ENCODE data around the gene KIF1B.

KIF1B gene

DNA sequence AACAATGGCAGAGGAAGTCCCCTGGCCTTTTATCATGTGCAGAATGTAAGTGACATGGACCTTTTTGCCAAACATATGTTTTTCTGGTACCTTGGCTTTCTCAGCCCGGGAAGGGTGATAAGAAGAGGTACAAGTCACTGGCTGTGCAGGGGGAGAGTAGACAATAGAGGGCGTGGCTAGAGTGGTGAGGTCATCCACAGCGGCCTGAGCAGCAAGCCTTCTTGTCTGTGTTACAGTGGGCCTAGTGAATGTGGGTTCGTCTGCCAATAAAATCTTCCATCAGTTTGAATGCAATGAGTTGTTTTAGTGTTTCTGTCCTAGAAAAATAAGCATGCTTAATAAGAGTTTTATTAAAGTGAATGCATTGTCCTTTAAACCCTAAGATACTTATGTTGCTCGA, 129.4 kb downstream of the KIF1B start:
- DNase-seq, result no peak

DNA sequence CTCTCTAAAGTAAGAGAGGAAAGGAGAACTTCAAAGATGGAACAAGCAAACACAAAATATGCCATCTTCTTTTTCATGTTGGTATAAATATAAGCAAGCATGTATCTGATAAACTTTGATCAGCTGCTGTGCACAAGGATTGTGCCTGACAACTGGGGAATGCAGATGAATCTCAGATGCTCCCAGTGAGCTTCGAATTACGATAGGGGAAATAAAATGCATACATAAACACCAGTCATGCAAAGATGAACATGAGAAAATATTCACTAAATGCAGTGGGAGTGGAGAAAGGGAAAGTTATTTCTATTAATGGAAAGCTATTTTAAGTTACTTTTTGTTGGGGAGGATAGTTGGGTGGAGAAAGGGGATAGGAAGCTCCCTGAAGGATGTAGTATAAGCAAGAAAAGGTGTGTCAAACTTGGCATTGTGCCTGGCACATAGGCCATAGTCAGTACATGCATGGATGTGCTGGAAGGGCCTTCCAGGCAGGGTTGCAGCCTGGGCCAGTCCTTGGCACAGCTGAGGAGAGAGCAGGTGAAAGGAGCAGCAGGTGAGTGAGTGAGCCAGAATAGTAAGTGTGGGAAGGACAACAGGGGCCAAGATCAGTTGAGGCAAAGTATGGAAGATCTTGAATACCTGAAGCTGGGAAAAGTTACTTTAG, 130.7 kb downstream of the KIF1B start:
- DNase-seq, result no peak

DNA sequence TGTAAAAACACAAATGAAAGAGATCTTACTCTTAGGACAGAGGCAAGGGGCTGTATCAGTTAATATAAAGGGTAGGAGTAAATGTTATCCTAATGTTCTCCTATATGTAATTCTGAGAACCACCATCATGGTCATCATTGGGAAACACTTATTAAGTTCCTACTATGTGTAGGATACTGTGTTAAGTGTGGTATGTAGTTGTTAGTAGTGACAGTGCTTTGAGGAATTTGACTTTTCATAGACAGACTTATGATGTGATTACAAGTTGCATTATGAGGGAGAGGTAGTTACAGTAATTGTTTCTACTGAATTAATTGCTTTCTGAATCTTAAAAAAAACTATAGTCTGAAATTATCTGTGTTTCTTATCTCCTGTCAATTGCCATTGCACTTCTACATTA, 136.7 kb downstream of the KIF1B start:
- DNase-seq, result no peak

DNA sequence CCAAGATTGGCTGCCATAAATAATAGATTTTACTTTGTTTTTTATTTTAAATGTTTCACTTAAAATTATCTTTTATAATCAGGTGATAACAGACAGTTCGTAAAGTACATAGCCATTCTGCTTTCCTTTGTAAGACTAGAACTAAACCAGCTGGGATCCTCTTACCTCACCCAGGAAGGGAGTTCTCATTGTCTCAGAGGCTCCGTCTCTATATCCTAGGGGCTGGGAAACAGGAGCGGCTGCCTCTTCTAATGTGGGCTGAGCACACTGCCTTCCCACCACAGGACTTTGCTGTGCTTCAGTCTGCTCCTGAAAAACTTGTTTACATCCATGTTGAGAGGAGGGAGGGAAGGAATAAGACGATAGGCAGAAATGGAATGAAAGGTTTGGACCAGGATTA, 142.9 kb downstream of the KIF1B start:
- DNase-seq, result no peak

DNA sequence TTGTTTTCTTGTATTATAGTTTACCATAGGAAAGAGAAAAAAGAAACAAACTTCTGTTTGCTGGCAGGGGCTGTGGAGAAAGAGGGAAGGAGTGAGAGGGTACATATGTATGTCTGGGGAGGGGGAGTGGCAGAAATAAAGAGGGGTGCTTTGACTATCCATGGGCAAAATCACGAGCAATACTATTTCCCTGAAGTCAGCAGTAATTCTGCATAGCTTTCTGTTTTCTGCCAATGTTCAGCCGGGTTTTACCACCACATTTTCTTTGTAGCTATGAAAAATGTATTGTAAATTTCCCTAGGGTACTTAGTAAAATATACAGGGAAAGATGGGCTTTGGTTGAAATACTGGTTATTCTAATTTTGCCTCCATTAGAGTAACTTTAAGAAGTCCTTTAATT, 143.3 kb downstream of the KIF1B start:
- DNase-seq, result no peak

DNA sequence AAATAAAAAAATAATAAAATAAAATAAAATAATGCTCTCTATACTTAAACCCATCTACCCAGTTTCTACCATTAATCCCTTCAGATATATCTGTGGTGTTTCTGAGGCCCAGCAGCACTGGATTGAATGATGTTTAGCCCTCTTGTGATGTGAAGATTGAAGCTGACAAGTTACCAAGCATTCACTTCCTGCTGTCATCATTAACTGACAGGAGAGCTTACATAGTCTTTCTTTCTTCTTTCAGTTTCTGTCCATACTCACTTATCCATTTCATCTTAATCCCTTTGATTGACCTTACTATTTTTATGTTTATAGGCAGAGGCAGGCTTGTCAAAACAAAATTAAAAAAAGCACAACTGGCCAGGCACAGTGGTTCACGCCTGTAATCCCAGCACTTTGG, 149.7 kb downstream of the KIF1B start:
- DNase-seq, result no peak

DNA sequence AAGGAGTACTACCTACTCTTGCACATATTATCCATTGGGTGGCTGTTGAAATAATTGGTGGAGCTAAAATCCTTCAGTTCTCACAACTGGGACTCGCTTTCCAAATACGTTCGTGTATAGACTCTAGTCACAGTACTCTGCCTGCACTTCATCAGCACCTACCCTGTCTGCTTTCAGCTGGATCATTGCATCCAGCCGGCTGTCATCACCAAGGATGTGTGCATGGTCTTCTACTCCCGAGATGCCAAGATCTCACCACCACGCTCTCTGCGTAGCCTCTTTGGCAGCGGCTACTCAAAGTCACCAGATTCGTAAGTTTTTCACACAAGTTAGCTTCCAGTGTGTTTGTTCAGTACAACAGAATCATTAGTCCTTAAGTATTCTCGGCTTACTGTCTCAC, 151.1 kb downstream of the KIF1B start:
- no peak for DNase-seq

DNA sequence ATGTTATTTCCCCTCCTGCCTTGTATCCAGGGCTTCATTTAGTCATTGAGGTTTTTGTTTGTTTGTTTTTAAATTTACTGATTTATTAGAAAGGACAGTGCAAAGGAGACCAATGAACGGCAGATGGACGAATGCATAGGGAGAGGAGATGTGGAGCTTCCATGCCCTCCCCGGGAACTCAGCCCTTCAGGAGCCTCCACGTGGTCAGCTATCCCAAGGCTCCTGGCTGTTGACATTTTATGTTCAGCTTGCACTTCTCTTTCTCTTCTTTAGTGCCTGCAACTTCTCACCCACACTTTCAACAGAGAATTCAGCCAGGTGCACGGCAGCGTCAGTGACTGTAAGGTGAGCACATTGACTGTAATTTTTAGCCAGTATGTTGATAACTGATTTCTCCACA, 157.8 kb downstream of the KIF1B start:
- no peak for DNase-seq

DNA sequence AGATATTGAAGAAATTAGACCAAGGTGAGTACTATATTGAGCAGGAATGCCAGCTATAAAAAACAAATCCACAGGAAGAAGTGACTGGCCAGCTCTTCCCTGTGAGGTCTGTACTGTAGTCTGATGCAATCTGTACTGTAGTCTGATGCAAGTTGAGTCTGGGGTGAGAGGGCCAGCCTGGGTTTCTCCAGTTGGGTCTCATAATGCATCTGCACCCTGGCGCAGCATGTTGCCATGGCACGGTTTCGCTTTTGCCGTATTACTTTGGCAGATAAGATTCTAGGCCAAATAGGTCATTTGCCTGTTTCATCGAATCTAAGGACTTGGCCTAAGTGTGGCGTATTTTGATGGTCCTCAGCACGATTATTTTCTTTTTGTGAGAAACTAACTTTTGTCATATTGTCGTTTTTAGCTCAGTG, 164.1 kb downstream of the KIF1B start:
- DNase-seq, result no peak

DNA sequence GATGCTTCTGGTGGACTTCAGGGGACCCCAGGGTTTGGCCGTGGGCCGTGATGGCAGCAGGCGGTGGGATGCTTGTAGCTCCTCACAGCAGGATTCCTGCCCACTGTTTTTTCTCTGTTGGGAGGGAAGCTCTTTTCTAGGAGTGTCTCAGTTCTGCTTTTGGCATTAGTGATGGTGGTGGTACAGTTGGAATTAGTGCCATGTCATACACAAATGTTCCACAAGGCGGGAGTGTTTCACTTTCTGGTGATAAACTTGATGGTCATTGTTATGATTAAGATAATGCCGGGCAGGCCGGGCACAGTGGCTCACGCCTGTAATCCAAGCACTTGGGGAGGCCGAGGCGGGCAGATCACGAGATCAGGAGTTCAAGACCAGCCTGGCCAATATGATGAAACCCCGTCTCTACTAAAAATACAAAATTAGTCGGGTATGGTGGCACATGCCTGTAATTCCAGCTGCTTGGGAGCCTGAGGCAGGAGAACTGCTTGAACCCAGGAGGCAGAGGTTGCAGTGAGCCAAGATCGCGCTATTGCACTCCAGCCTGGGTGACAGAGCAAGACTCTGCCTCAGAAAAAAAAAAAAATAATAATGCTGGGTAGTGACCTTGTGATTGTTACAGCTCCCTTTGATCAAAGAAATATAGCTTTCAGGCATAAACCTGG, 167.1 kb downstream of the KIF1B start:
- DNase-seq, result peak in 1 of 2 experiments; percentile 51

DNA sequence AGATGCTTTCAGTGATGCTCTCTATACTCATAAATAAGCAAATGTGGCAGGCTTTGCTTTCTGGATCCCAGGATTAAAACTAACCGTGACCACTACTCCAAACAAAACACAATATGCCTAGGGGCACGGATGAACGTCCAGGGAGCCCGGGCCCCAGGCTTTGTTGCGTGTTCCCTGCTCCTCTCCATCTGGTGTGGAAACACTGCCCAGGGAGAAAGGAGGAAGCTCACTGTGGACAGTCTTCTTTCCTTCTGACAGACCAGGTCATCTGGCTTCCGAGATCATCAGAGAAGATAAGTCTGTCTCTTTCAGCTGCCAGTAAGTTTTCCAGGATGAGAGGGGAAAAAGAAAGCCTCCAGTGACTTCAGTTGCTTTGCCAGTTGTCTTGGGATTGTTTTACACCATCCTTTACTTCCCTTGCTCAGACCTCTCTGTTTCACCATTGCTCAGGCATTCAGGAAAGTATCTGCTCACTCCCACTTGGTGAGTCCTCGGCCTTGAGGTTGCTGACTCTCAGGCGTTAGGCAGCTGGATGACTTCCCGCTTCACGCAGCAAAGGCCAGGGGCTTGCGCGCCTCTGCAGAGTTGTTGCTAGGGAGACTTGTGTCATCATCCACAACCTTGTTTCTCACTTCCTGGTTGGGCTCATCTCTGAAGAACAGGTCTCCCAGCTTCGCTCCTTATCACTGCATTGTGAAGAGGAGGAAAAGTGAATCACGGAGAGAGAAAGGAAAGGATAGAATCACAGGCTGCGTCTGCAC, 167.9 kb downstream of the KIF1B start:
- no peak for DNase-seq

DNA sequence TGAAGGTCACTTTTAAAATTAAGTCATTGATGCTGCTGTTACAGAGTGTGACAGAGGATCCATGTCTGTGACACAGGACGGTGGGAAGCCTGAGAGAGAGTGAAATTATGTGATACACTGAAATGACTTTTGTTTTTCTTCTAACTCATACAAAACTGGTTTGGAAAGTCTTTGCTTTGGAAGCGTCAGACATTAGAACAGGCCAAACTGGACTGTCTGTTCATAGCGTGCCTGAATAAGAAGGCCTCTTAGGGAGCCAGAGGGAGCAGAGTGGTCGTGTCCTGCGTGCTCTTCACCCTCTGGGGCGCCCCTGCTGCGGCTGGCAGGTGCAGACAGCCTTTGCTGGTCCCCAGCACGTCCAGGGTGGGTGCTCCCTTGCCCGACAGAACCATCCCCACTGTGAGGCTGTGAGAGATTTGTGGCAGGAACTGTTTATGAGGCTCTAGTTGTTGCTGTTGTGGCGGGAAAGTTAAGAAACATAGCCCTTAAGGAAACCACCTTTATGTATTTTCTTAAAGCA, 168.8 kb downstream of the KIF1B start:
- no peak for DNase-seq

DNA sequence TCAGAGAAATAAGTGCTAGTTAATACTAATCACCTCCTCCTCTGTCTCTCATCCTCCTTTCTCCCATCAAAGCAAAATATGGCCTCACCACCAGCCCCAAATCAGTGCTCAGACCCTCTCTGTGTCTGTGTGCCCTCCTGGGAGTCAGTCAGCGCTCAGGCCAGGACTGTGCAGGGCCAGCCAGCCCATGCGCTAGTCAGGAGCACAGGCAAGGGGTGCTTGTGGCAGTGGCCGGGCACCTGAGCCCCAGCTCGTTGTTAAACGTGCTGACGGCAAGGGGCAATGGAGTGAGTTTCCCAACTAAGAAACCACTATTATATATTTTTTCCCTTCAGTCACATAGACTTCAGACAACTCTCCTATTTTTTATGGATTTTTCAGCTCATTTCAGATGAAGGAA, 169.3 kb downstream of the KIF1B start:
- no peak for DNase-seq

DNA sequence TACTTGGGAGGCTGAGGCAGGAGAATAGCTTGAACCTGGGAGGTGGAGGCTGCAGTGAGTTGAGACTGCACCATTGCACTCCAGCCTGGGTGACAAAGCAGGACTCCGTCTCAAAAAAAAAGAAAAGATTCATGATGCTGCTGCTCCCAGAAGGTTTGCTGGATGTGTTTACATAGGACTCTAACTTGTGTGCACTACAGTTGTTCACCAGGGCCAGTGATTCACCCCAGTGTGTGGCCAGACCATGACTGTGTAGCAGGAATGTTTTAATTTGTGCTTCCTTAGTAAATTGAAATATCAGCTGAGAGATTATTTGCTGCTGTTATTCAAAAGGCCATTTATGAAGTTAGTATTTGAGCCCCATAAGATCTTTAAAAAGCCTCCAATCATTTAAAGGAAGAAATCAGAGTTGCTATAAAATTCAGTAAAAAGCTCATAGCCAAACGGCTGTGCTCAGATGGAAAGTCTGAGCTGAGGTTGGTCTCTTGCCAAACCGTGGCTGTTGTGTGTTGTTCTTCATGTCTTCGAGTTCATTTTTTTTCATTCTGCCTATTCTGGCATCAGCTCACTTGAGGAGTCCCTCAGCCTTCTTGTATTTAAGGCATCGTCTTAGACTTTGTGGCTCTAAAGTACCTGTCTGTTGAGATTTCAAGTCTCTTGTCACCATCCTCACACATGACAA, 170.4 kb downstream of the KIF1B start:
- no peak for DNase-seq

DNA sequence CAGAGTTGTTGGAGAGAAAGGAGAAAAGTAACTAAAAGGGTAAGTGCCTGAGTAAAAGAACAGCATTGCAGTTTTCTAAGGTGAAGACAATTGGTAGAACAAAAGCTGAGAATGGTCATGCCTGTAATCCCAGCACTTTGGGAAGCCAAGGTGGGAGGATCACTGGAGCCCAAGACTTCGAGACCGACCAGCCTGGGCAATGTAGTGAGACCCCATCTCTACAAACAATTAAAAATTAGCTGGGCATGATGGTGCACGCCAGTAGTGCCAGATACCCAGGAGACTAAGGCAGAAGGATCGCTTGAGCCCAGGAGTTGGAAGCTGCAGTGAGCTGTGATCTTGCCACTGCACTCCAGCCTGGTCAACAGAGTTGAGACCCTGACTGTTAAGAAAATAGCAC, 173.3 kb downstream of the KIF1B start:
- no peak for DNase-seq

DNA sequence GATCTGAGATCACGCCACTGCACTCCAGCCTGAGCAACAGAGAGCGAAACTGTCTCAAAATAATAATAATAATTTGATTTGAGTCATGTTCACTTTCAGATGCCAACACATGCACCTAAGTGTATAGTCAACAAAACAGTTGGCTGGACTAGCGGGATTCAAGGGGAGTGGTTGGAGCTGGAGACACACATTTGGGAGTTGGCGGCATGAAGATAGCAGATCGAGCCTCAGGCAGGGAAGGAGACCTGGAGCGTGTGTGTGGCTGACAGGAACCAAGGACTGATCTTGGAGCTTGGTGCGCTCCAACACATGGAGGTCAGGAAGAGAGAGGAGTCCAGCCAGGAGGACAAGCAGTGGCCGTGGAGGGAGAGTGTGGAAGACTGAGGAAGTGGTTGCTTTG, 173.8 kb downstream of the KIF1B start:
- DNase-seq, result no peak

DNA sequence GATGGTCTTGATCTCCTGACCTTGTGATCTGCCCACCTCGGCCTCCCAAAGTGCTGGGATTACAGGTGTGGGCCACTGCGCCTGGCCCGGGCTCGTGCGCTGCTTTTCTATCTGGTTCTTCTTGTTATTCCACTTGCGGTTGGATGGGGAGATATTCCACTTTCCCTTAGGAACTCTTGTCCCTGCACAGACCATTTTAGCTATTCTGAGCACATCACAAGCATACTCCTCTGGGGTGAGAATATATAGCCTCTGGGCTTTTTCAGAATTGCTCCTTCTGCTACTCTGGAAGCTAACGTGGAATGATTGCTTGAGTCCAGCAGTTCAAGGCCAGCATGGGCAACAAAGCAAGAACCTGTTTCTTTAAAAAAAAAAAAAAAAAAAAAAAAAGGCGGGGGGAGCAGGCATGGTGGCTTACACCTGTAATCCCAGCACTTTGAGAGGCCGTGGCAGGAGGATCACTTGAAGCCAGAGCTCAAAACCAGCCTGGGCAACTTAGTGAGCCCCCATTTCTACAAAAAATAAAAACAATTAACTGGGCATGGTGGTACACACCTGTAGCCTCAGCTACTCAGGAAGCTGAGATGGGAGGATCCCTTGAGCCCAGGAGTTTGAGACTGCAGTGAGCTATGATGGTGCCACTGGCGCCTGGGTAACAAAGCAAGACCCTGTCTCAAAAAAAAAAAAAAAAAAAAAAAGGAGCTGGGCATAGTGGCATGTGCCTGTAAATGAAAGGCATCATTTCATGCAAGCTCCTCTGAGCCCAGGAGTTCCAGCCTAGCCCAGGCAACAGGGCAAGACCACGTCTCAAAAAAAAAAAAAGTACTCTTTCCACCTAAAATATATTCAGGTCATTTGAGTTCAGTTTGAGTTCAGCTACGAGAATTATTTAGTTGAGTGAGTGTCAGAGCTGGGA, 176.6 kb downstream of the KIF1B start:
- DNase-seq, result no peak

DNA sequence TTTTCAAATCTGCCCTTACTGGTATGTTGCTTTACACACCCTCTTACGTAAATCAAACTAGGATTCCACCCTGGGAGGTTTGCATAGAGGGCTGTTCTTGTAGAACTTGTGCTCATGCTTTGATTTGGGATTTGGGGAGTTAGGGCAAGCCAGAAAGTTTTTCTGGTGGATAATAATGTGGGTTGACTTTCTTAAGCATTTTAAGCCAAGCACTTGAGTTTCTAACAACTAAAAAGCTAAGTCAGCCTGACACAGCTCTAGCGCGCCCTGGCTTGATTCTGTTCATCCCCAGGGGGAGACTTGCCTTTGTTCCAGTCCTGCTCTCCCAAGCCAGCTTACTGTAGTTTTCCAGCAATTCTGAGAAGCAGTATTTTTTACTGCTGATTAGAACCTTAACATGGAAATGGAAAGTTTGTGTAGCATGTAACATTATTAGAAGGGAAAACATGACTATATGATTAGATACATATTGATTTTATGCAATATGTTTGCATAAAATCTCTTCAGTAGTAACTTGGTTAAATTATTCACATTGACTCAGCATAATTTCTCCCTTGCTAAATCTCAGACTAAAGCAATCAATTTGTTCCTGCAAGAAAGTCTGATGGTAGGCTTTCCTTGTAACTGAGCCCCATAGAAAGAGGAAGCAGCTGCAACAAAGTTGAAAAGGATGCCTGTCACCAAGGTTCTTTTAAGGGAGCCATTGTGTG, 177.5 kb downstream of the KIF1B start:
- no peak for DNase-seq

DNA sequence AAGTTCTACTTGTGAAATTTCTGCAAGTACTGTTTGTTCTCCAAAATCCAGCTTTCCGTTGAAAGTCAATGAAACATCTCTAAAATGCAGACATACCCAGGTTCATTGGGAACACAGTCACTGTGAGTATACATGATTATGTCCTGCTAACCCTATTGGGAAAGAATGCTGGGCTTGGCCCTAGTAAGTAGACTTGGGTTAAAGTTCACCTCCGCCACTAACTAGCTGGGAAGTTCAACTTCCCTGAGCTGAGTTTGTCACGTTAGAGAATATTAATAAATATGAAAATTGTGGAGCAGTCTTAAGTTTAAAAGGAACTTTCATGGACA, 178.0 kb downstream of the KIF1B start:
- DNase-seq, result no peak

DNA sequence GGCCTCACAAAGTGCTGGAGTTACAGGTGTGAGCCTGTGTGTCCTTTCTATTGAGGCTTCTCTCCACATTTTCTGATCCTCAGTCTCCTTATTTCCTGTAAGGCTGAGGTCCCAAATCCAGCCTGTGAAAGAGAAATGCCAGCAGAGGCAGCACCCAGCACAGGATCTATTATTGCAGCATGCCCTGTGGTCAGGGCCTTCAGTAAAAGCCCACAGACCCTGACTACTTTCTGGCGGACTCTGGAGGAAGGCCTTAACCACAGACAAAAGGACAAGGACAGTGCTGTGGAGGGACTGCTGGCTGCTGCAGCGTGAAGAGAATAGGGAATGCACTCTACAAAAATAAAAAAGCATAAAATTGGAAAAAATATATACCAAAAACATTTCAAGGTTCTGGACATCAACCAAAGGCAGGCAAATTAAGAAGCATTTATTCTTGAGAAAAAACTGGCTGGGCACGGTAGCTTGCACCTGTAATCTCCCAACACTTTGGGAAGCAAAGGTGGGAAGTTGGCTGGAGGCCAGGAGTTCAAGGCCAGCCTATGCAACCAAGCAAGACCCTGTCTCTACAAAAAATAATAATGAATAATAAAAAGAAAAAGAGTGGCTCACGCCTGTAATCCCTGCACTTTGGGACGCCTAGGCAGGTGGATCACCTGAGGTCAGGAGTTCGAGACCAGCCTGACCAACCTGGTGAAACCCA, 179.1 kb downstream of the KIF1B start:
- DNase-seq, result no peak

DNA sequence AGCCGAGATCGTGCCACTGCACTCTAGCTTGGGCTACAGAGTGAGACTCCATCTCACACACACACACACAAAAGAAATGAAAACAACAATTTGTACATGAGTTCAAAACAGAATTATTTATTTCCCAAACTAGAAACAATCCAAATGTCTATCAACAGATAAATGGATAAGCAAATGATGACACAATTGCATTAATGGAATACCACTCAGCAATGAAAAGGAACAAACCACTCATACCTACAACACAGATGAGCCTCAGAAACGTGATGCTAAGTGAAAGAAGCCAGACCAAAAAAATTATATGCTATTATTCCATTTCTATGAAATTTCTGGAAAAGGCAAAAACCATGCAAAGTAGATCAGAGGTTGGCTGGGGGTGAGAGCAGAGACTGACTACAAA, 186.5 kb downstream of the KIF1B start:
- no peak for DNase-seq
